Common myeloid progenitor, CD34-positive (primary cell): ENCODE results near the gene MKLN1.
"Not testable (repeated sequence)": the region's sequence is repeated elsewhere in the genome, so short reads cannot be mapped to it uniquely, and the experiment has no call there.

ENCODE experiments used
- CTCF ChIA-PET: fragments of 350-600 bp; sonication (Branson Sonifier 250); formaldehyde crosslinking; loops from one replicate; lab custom pipeline; 2021; ENCODE audit warnings: antibody characterized with exemption; lab: Charles Lee
- POLR2A ChIA-PET: fragments of 350-600 bp; sonication (Branson Sonifier 250); formaldehyde crosslinking; loops from one replicate; lab custom pipeline; 2021; ENCODE audit warnings: antibody characterized with exemption; lab: Charles Lee
- DNase-seq, 3 donors: peaks; one replicate each; pipeline versions ENCODE4 v3.0.0 to v3.0.0-alpha.2; 2013
- H3K27ac ChIP-seq, 2 experiments: 1 replicate in 1 of 2; 2 replicates in 1 of 2; pipeline ENCODE4 v1.7.0; 2013; ENCODE audit warnings: inconsistent platforms in 2 of 2, low read length in 2 of 2, mild to moderate bottlenecking in 2 of 2, low read depth in 1 of 2, moderate library complexity in 1 of 2; ENCODE audit not compliant: severe bottlenecking in 2 of 2, insufficient read depth in 1 of 2, poor library complexity in 1 of 2
- H3K27me3 ChIP-seq, 5 experiments: replicated peaks in 2 of 5; 1 replicate in 3 of 5; 2 replicates in 2 of 5; pipeline versions ENCODE4 v1.6.1 to v1.7.0; 2013; ENCODE audit warnings: low read length in 4 of 5, mild to moderate bottlenecking in 2 of 5, moderate library complexity in 2 of 5, inconsistent platforms in 1 of 5; ENCODE audit not compliant: insufficient read depth in 5 of 5, control insufficient read depth in 4 of 5
- H3K36me3 ChIP-seq, 4 experiments: 1 replicate in 2 of 4; 2 replicates in 2 of 4; pipeline versions ENCODE4 v1.6.1 to v1.7.0; 2013; ENCODE audit warnings: low read length in 3 of 4, control low read depth in 1 of 4, mild to moderate bottlenecking in 1 of 4; ENCODE audit not compliant: control insufficient read depth in 4 of 4, insufficient read depth in 4 of 4
- H3K4me1 ChIP-seq, 4 experiments: 1 replicate in 3 of 4; 2 replicates in 1 of 4; pipeline versions ENCODE4 v1.6.1 to v1.7.1; 2013; ENCODE audit warnings: low read length in 3 of 4, mild to moderate bottlenecking in 3 of 4, control low read depth in 1 of 4, inconsistent platforms in 1 of 4, moderate library complexity in 1 of 4; ENCODE audit not compliant: control insufficient read depth in 4 of 4, insufficient read depth in 4 of 4; ENCODE audit errors: control extremely low read depth in 1 of 4
- H3K4me3 ChIP-seq, 7 experiments: 1 replicate in 4 of 7; 2 replicates in 3 of 7; pipeline versions ENCODE4 v1.5.1 to v1.7.0; 2013; ENCODE audit warnings: mild to moderate bottlenecking in 7 of 7, low read length in 6 of 7, moderate library complexity in 6 of 7, inconsistent platforms in 2 of 7, low read depth in 2 of 7, control low read depth in 1 of 7; ENCODE audit not compliant: insufficient read depth in 4 of 7, control insufficient read depth in 1 of 7; ENCODE audit errors: extremely low read depth in 1 of 7
- H3K9me3 ChIP-seq, 5 experiments: 1 replicate in 4 of 5; 2 replicates in 1 of 5; pipeline versions ENCODE4 v1.6.1 to v1.7.1; 2013; ENCODE audit warnings: low read length in 4 of 5, mild to moderate bottlenecking in 2 of 5, inconsistent platforms in 1 of 5, low read depth in 1 of 5, moderate library complexity in 1 of 5; ENCODE audit not compliant: control insufficient read depth in 4 of 5, insufficient read depth in 2 of 5; ENCODE audit errors: control extremely low read depth in 1 of 5
- WGBS: methylation state at CpG from one replicate; pipeline ENCODE4 v1.1.5; 2013; ENCODE audit not compliant: insufficient coverage; 5-methylcytosine and 5-hydroxymethylcytosine counted together

MKLN1 gene

GRCh38 chr7:131462715-131463114, 135.0 kb downstream of the MKLN1 start:
- peaks cover 19 to 54% (median 37%) of the 10 kb centered on the region in 4 experiments for H3K36me3 ChIP-seq
- POLR2A ChIA-PET, H3K9me3 ChIP-seq, DNase-seq, CTCF ChIA-PET, H3K4me3 ChIP-seq, H3K27ac ChIP-seq, H3K27me3 ChIP-seq, H3K4me1 ChIP-seq: not testable (repeated sequence)

GRCh38 chr7:131466735-131467365, 139.2 kb downstream of the MKLN1 start:
- Histone ChIP-seq H3K4me3 (no peak overlapping the region), H3K9me3 (no peaks in the 10 kb centered on the region), H3K4me1 (no peaks in the 10 kb centered on the region), H3K36me3 (peaks cover 39 to 74% (median 56%) of the 10 kb centered on the region in 4 experiments), H3K27ac (no peak overlapping the region), H3K27me3 (no peaks in the 10 kb centered on the region)
- WGBS: no CpG with 5 or more reads among the region's 12 CpGs
- POLR2A ChIA-PET: interaction anchor here (0.6 kb wide), 1 partner anchor 11 kb away, joined by 3 read pairs; no protein-coding TSS in a partner anchor
- peak in 2 of 3 donors; percentile 5 to 9 for DNase-seq
- CTCF ChIA-PET: no interaction called here

DNA sequence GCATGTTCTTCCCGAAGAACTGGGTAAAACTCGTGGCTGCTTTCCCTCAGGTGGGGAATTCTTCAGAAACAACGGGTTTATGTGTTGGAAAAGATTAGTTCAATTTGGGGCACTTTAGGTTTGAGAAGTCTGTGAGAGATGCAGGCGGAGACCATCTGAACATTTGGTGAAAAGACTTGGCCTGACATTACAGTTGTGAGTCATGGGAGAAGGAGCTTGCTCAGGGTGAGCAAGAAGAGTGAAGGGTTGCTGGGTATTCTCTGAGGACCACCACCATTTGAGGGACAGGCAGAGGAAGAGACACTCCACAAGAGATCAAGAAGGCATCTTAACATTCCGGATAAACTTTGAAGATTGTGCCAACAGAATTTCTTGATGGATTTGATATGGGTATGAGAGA, 140.1 kb downstream of the MKLN1 start:
- H3K4me3 ChIP-seq: no peak overlapping the region

DNA sequence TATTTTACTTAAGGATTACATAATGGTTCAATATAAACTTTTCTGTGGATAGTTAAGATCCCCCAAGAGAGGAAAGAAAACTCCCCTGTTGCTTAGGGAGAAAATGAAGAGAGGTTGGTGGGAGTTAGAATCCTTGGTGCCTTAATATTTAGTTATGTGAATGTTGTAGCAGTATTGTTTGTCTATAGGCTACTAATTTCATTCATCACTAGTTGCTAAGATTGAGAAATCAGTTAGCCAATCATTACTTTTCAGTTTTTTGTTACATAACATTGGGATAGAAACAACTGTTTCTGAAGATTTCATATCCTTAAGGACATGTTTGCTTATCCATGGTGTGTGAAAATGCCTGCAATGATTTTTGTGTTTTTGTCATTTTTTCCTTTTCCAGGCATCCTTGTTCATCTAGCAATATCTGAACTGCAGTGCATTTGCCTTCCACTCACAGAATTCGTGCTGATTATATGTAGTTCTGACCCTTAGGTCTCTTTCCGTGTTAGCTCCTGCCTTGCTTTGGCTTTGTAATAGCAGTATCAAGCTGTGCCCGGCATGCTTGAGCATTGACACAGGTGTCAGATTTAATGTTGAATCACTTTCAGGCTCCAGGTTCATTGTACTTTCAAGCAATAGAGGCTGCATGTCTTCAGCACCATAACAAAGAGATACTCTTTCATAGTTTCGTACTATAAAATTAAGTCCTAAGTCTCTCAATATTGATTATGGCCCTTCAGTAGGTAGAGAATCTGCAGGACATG, 143.8 kb downstream of the MKLN1 start:
- H3K4me3 ChIP-seq: no peak overlapping the region
- H3K4me1 ChIP-seq: no peaks in the 10 kb centered on the region
- no peaks in the 10 kb centered on the region for H3K27me3 ChIP-seq
- CTCF ChIA-PET: interaction anchor here (0.9 kb wide), 1 partner anchor 12 kb away, joined by 3 read pairs; no protein-coding TSS in a partner anchor
- no peak for DNase-seq
- POLR2A ChIA-PET: no interaction called here
- peaks cover 0 to 4% (median 0%) of the 10 kb centered on the region in 5 experiments for H3K9me3 ChIP-seq
- 92% methylated on average over 2 of the region's 4 CpGs for whole genome bisulfite sequencing
- H3K27ac ChIP-seq: no peak overlapping the region
- peaks cover 30 to 79% (median 52%) of the 10 kb centered on the region in 4 experiments for H3K36me3 ChIP-seq

More for the DNA sequence above, 140.1 kb downstream of the MKLN1 start:
- POLR2A ChIA-PET: no interaction called here
- 100% methylated on average over 4 of the region's 5 CpGs for WGBS
- no peak for DNase-seq
- Histone ChIP-seq H3K27me3 (no peaks in the 10 kb centered on the region), H3K9me3 (no peaks in the 10 kb centered on the region), H3K36me3 (peaks cover 44 to 76% (median 59%) of the 10 kb centered on the region in 4 experiments), H3K27ac (no peak overlapping the region), H3K4me1 (no peaks in the 10 kb centered on the region)
- CTCF ChIA-PET: interaction anchor here (1.0 kb wide), 1 partner anchor 21 kb away, joined by 3 read pairs; no protein-coding TSS in a partner anchor

- no peaks in the 10 kb centered on the region for H3K4me1 ChIP-seq
- no peak overlapping the region for H3K27ac ChIP-seq
- POLR2A ChIA-PET: no interaction called here
- 80% methylated on average over 1 of the region's 2 CpGs for WGBS
- no peak overlapping the region for H3K4me3 ChIP-seq
- no peak for DNase-seq
- H3K36me3 ChIP-seq: peaks cover 17 to 43% (median 19%) of the 10 kb centered on the region in 4 experiments
- H3K27me3 ChIP-seq: no peaks in the 10 kb centered on the region
- H3K9me3 ChIP-seq: peaks cover 0 to 4% (median 0%) of the 10 kb centered on the region in 5 experiments
- CTCF ChIA-PET: interaction anchor here (2.0 kb wide), 1 partner anchor 17 kb away, joined by 4 read pairs; no protein-coding TSS in a partner anchor
Measured at GRCh38 chr7:131476740-131477139, 149.1 kb downstream of the MKLN1 start.

- no peak overlapping the region for H3K4me3 ChIP-seq
- H3K27me3 ChIP-seq: no peaks in the 10 kb centered on the region
- H3K36me3 ChIP-seq: peaks cover 0 to 13% (median 5%) of the 10 kb centered on the region in 4 experiments
- WGBS: 100% methylated on average over 4 of the region's 4 CpGs
- no peak overlapping the region for H3K27ac ChIP-seq
- DNase-seq: no peak
- no peaks in the 10 kb centered on the region for H3K9me3 ChIP-seq
- POLR2A ChIA-PET: no interaction called here
- H3K4me1 ChIP-seq: no peaks in the 10 kb centered on the region
- CTCF ChIA-PET: no interaction called here
Measured at GRCh38 chr7:131480384-131481315, 153.0 kb downstream of the MKLN1 start.
